Common myeloid progenitor, CD34-positive (primary cell): ENCODE data around the gene SCMH1. TPM values are rescaled to one million over a fixed set of nuclear protein-coding genes. Genes with fewer than 3 reads are reported as not detected.

Experiments
- CTCF ChIA-PET: fragments of 350-600 bp; sonication (Branson Sonifier 250); formaldehyde crosslinking; loops from one replicate; lab custom pipeline; 2021; ENCODE audit warnings: antibody characterized with exemption; lab: Charles Lee
- POLR2A ChIA-PET: fragments of 350-600 bp; sonication (Branson Sonifier 250); formaldehyde crosslinking; loops from one replicate; lab custom pipeline; 2021; ENCODE audit warnings: antibody characterized with exemption; lab: Charles Lee
- DNase-seq, 3 donors: peaks; one replicate each; pipeline versions ENCODE4 v3.0.0 to v3.0.0-alpha.2; 2013
- H3K27ac ChIP-seq, 2 experiments: 1 replicate in 1 of 2; 2 replicates in 1 of 2; pipeline ENCODE4 v1.7.0; 2013; ENCODE audit warnings: inconsistent platforms in 2 of 2, low read length in 2 of 2, mild to moderate bottlenecking in 2 of 2, low read depth in 1 of 2, moderate library complexity in 1 of 2; ENCODE audit not compliant: severe bottlenecking in 2 of 2, insufficient read depth in 1 of 2, poor library complexity in 1 of 2
- H3K27me3 ChIP-seq, 5 experiments: replicated peaks in 2 of 5; 1 replicate in 3 of 5; 2 replicates in 2 of 5; pipeline versions ENCODE4 v1.6.1 to v1.7.0; 2013; ENCODE audit warnings: low read length in 4 of 5, mild to moderate bottlenecking in 2 of 5, moderate library complexity in 2 of 5, inconsistent platforms in 1 of 5; ENCODE audit not compliant: insufficient read depth in 5 of 5, control insufficient read depth in 4 of 5
- H3K36me3 ChIP-seq, 4 experiments: 1 replicate in 2 of 4; 2 replicates in 2 of 4; pipeline versions ENCODE4 v1.6.1 to v1.7.0; 2013; ENCODE audit warnings: low read length in 3 of 4, control low read depth in 1 of 4, mild to moderate bottlenecking in 1 of 4; ENCODE audit not compliant: control insufficient read depth in 4 of 4, insufficient read depth in 4 of 4
- H3K4me1 ChIP-seq, 4 experiments: 1 replicate in 3 of 4; 2 replicates in 1 of 4; pipeline versions ENCODE4 v1.6.1 to v1.7.1; 2013; ENCODE audit warnings: low read length in 3 of 4, mild to moderate bottlenecking in 3 of 4, control low read depth in 1 of 4, inconsistent platforms in 1 of 4, moderate library complexity in 1 of 4; ENCODE audit not compliant: control insufficient read depth in 4 of 4, insufficient read depth in 4 of 4; ENCODE audit errors: control extremely low read depth in 1 of 4
- H3K4me3 ChIP-seq, 7 experiments: 1 replicate in 4 of 7; 2 replicates in 3 of 7; pipeline versions ENCODE4 v1.5.1 to v1.7.0; 2013; ENCODE audit warnings: mild to moderate bottlenecking in 7 of 7, low read length in 6 of 7, moderate library complexity in 6 of 7, inconsistent platforms in 2 of 7, low read depth in 2 of 7, control low read depth in 1 of 7; ENCODE audit not compliant: insufficient read depth in 4 of 7, control insufficient read depth in 1 of 7; ENCODE audit errors: extremely low read depth in 1 of 7
- H3K9me3 ChIP-seq, 5 experiments: 1 replicate in 4 of 5; 2 replicates in 1 of 5; pipeline versions ENCODE4 v1.6.1 to v1.7.1; 2013; ENCODE audit warnings: low read length in 4 of 5, mild to moderate bottlenecking in 2 of 5, inconsistent platforms in 1 of 5, low read depth in 1 of 5, moderate library complexity in 1 of 5; ENCODE audit not compliant: control insufficient read depth in 4 of 5, insufficient read depth in 2 of 5; ENCODE audit errors: control extremely low read depth in 1 of 5
- WGBS: methylation state at CpG from one replicate; pipeline ENCODE4 v1.1.5; 2013; ENCODE audit not compliant: insufficient coverage; 5-methylcytosine and 5-hydroxymethylcytosine counted together
- polyA plus RNA-seq: library from polyadenylated mRNA; unstranded; fragments of 120-200 nt; gene quantifications from one replicate; pipeline ENCODE4 v1.2.1, GENCODE V29; 2013

The SCMH1 gene
- polyA plus RNA-seq: 39.6 TPM

GRCh38 chr1:41241749-41242341, at the start of gene SCMH1:
SCMH1 (minus strand) TSS chr1:41242306; CDS start chr1:41186133, 56,173 bp downstream.
- ChIA-PET POLR2A (interaction anchor here (1.1 kb wide), 1 partner anchor 153 kb away, joined by 3 read pairs; no protein-coding TSS in a partner anchor), CTCF (interaction anchor here (1.1 to 1.4 kb wide), 3 partner anchors 16 to 52 kb away, joined by 3 read pairs; no protein-coding TSS in a partner anchor)
- peaks cover 20 to 84% (median 62%) of the 10 kb centered on the region in 4 experiments for H3K4me1 ChIP-seq
- peak; percentile 59 to 75 (median 63) for DNase-seq
- H3K36me3 ChIP-seq: no peaks in the 10 kb centered on the region
- no peaks in the 10 kb centered on the region for H3K27me3 ChIP-seq
- H3K27ac ChIP-seq: peak within 1 kb of the TSS; percentile 46 to 75
- peak within 1 kb of the TSS; percentile 63 to 87 (median 78) for H3K4me3 ChIP-seq
- H3K9me3 ChIP-seq: no peaks in the 10 kb centered on the region
- under 1% methylated on average over 68 of the region's 85 CpGs for WGBS

- Histone ChIP-seq H3K27me3 (peaks cover 0 to 14% (median 10%) of the 10 kb centered on the region in 5 experiments), H3K4me3 (no peak overlapping the region), H3K4me1 (no peaks in the 10 kb centered on the region), H3K36me3 (no peaks in the 10 kb centered on the region), H3K27ac (no peak overlapping the region), H3K9me3 (no peaks in the 10 kb centered on the region)
- WGBS: 96% methylated on average over 3 of the region's 5 CpGs
- DNase-seq: no peak
- CTCF ChIA-PET: interaction anchor here (0.9 to 2.0 kb wide), 2 partner anchors 24 to 199 kb away, joined by 3 to 5 read pairs; no protein-coding TSS in a partner anchor
- POLR2A ChIA-PET: no interaction called here
These were observed 49.1 kb upstream of the SCMH1 start for GRCh38 chr1:41291195-41291594.

DNA sequence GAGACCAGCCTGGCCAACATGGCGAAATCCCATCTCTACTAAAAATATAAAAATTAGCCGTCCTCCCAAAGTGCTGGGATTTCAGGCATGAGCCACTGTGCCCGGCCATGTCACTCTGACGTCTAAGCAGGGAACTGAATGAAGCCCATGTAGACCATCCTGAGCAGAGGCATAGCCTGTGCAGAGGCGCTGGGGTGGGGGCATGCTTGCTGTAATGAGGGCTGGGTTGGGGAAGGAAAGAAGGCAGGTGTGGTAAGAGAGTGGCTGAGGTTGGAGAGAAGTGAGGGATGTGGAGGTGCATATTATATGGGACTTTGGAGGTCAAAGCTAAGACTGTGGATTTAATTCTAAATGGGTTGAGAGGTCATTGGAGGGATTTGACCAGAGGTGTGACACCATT, 47.1 kb upstream of the SCMH1 start:
- Histone ChIP-seq H3K27ac (no peak overlapping the region), H3K36me3 (no peaks in the 10 kb centered on the region), H3K4me1 (no peaks in the 10 kb centered on the region), H3K4me3 (no peak overlapping the region), H3K27me3 (peaks cover 0 to 16% (median 10%) of the 10 kb centered on the region in 5 experiments), H3K9me3 (no peaks in the 10 kb centered on the region)
- CTCF ChIA-PET: interaction anchor here (1.3 to 1.5 kb wide), 3 partner anchors 11 to 35 kb away, joined by 3 to 4 read pairs (median 3); no protein-coding TSS in a partner anchor
- WGBS: 96% methylated on average over 4 of the region's 5 CpGs
- POLR2A ChIA-PET: no interaction called here
- DNase-seq: no peak

GRCh38 chr1:41286992-41287391, 44.9 kb upstream of the SCMH1 start:
- Histone ChIP-seq H3K27me3 (peaks cover 0 to 18% (median 10%) of the 10 kb centered on the region in 5 experiments), H3K27ac (no peak overlapping the region), H3K4me1 (peaks cover 0 to 4% (median 1%) of the 10 kb centered on the region in 4 experiments), H3K36me3 (no peaks in the 10 kb centered on the region), H3K9me3 (no peaks in the 10 kb centered on the region), H3K4me3 (no peak overlapping the region)
- DNase-seq: no peak
- WGBS: no CpG with 5 or more reads among the region's 4 CpGs
- CTCF ChIA-PET: interaction anchor here (1.2 to 1.4 kb wide), 2 partner anchors 10 to 137 kb away, joined by 3 read pairs; no protein-coding TSS in a partner anchor
- POLR2A ChIA-PET: no interaction called here

DNA sequence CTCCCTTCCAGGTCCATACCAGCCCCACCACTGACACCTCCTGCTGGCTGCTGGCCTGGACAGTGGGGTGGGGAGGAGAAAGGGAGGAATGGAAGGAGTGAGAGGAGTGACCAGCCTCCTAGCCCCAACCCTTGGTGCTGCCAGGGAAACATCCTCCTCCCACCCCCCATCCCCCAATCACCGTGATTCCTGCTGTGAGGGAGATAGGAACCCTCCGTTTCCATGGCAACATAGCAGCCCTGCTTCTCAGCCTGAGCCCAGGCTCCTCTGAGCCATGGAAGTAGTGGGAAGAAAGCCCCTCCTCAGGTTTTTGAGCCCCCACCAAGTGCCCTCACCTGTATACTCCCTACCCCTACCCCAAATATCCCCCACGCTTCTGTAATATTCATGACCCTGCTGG, 44.4 kb upstream of the SCMH1 start:
- H3K27me3 ChIP-seq: peaks cover 0 to 18% (median 10%) of the 10 kb centered on the region in 5 experiments
- CTCF ChIA-PET: interaction anchor here (1.2 to 1.4 kb wide), 2 partner anchors 10 to 137 kb away, joined by 3 read pairs; no protein-coding TSS in a partner anchor
- no peak overlapping the region for H3K4me3 ChIP-seq
- H3K27ac ChIP-seq: no peak overlapping the region
- no peak for DNase-seq
- H3K36me3 ChIP-seq: no peaks in the 10 kb centered on the region
- peaks cover 0 to 4% (median 1%) of the 10 kb centered on the region in 4 experiments for H3K4me1 ChIP-seq
- POLR2A ChIA-PET: no interaction called here
- no peaks in the 10 kb centered on the region for H3K9me3 ChIP-seq
- WGBS: 100% methylated on average over 1 of the region's 3 CpGs

- H3K27ac ChIP-seq: no peak overlapping the region
- DNase-seq: no peak
- H3K4me3 ChIP-seq: no peak overlapping the region
- peaks cover 0 to 4% (median 1%) of the 10 kb centered on the region in 4 experiments for H3K4me1 ChIP-seq
- H3K36me3 ChIP-seq: no peaks in the 10 kb centered on the region
- peaks cover 0 to 18% (median 10%) of the 10 kb centered on the region in 5 experiments for H3K27me3 ChIP-seq
- H3K9me3 ChIP-seq: no peaks in the 10 kb centered on the region
- 97% methylated on average over 3 of the region's 4 CpGs for WGBS
- POLR2A ChIA-PET: no interaction called here
- CTCF ChIA-PET: interaction anchor here (0.8 to 5.8 kb wide), 5 partner anchors 8 to 138 kb away, joined by 3 to 51 read pairs (median 8); no protein-coding TSS in a partner anchor
These were observed 43.7 kb upstream of the SCMH1 start for GRCh38 chr1:41285818-41286217.

- WGBS: 100% methylated on average over 1 of the region's 2 CpGs
- POLR2A ChIA-PET: interaction anchor here (0.6 kb wide), 2 partner anchors 1280 to 1591 kb away, joined by 3 read pairs; no protein-coding TSS in a partner anchor
- H3K4me3 ChIP-seq: no peak overlapping the region
- DNase-seq: no peak
- peaks cover 0 to 18% (median 3%) of the 10 kb centered on the region in 5 experiments for H3K27me3 ChIP-seq
- H3K27ac ChIP-seq: no peak overlapping the region
- H3K36me3 ChIP-seq: no peaks in the 10 kb centered on the region
- peaks cover 0 to 4% (median 1%) of the 10 kb centered on the region in 4 experiments for H3K4me1 ChIP-seq
- CTCF ChIA-PET: interaction anchor here (0.9 to 5.8 kb wide), 8 partner anchors 10 to 149 kb away, joined by 3 to 51 read pairs (median 4); no protein-coding TSS in a partner anchor
- H3K9me3 ChIP-seq: no peaks in the 10 kb centered on the region
These were observed 42.0 kb upstream of the SCMH1 start for GRCh38 chr1:41284121-41284520.
